Activated CD4-positive, alpha-beta T cell treated with anti-CD3 and anti-CD28 coated beads, Interleukin-2, Interleukin-4, amounts not matched to agents 100 ng/mL and 50 ng/mL, durations not matched to agents 16 hours and 8 hours (primary cell): ENCODE data around the gene AGBL5.

ENCODE experiments used
- DNase-seq: peaks from one replicate; pipeline ENCODE4 v3.0.0-alpha.2; 2020; ENCODE audit warnings: low spot score

AGBL5 gene

GRCh38 chr2:27024812-27025211, 26.7 kb upstream of the AGBL5 start:
- DNase-seq: no peak

- DNase-seq: no peak
These were observed 26.1 kb upstream of the AGBL5 start for GRCh38 chr2:27025281-27025800.

GRCh38 chr2:27025861-27026851, 25.3 kb upstream of the AGBL5 start:
- DNase-seq: no peak

GRCh38 chr2:27027211-27027651, 24.2 kb upstream of the AGBL5 start:
- DNase-seq: no peak

GRCh38 chr2:27029051-27029450, 22.4 kb upstream of the AGBL5 start:
- DNase-seq: no peak

- peak; percentile 90 for DNase-seq
These were observed 18.8 kb upstream of the AGBL5 start, which contains the start of gene TMEM214 for GRCh38 chr2:27032495-27033252. Gene TMEM214 (plus strand): TSS chr2:27032965. CDS start chr2:27033016, 51 bp downstream.

- no peak for DNase-seq
These were observed 18.1 kb upstream of the AGBL5 start for GRCh38 chr2:27033253-27033852.

- no peak for DNase-seq
These were observed 13.5 kb upstream of the AGBL5 start for GRCh38 chr2:27038012-27038411.

- no peak for DNase-seq
These were observed 12.7 kb upstream of the AGBL5 start for GRCh38 chr2:27038631-27039339.

- no peak for DNase-seq
These were observed 12.0 kb upstream of the AGBL5 start for GRCh38 chr2:27039426-27039825.

- no peak for DNase-seq
These were observed 11.6 kb upstream of the AGBL5 start for GRCh38 chr2:27039871-27040270.

GRCh38 chr2:27040282-27040681, 11.2 kb upstream of the AGBL5 start:
- no peak for DNase-seq

- DNase-seq: no peak
These were observed 9.7 kb upstream of the AGBL5 start for GRCh38 chr2:27041752-27042151.

GRCh38 chr2:27042159-27042661, 9.3 kb upstream of the AGBL5 start:
- no peak for DNase-seq

- DNase-seq: no peak
These were observed 8.4 kb upstream of the AGBL5 start for GRCh38 chr2:27042985-27043634.

- peak; percentile 55 for DNase-seq
These were observed 1.8 kb upstream of the AGBL5 start for GRCh38 chr2:27049422-27050280.

- peak; percentile 90 for DNase-seq
These were observed 1.0 kb upstream of the AGBL5 start for GRCh38 chr2:27050281-27050995.

GRCh38 chr2:27051902-27052645, 606 bp downstream of the AGBL5 start:
- DNase-seq: peak; percentile 15
